Neural crest cell (in vitro differentiated cells): ENCODE results near the gene SMIM43. TPM values are rescaled to one million over a fixed set of nuclear protein-coding genes. Genes with fewer than 3 reads are reported as not detected.
A peak's percentile ranks its signal among the peaks of the same experiment; 100 is the strongest.
"Not testable (repeated sequence)": the region's sequence is repeated elsewhere in the genome, so short reads cannot be mapped to it uniquely, and the experiment has no call there.

Experiments
- DNase-seq: peaks from one replicate; pipeline ENCODE4 v3.0.0; 2021; ENCODE audit warnings: low read depth, mixed read lengths, low spot score
- H3K27ac Mint-ChIP-seq: one replicate; pipeline ENCODE4 v1.8.0; 2021; ENCODE audit warnings: mild to moderate bottlenecking, mixed read lengths; ENCODE audit not compliant: unreplicated experiment
- H3K27me3 Mint-ChIP-seq: 2 replicates; pipeline ENCODE4 v1.8.0; 2021; ENCODE audit warnings: low read depth, mild to moderate bottlenecking, mixed read lengths
- H3K36me3 Mint-ChIP-seq: 2 replicates; pipeline ENCODE4 v1.8.0; 2021; ENCODE audit warnings: low read depth, mild to moderate bottlenecking, mixed read lengths
- H3K4me1 Mint-ChIP-seq: 2 replicates; pipeline ENCODE4 v1.8.0; 2021; ENCODE audit warnings: mixed read lengths
- H3K4me3 Mint-ChIP-seq: one replicate; pipeline ENCODE4 v1.8.0; 2021; ENCODE audit warnings: mild to moderate bottlenecking, mixed read lengths
- H3K9me3 Mint-ChIP-seq: 2 replicates; pipeline ENCODE4 v1.8.0; 2021; ENCODE audit warnings: mixed read lengths
- total RNA-seq: library from RNA; stranded (reverse); gene quantifications from 2 replicates; pipeline ENCODE4 v1.2.1, GENCODE V29; 2021
- TF ChIP-seq, protein P1 (sequence below): fragments of 200-600 bp; sonication (generic); conservative IDR thresholded peaks from 2 replicates; pipeline ENCODE4 v1.5.0; 2021; ENCODE audit warnings: antibody characterized with exemption, mild to moderate bottlenecking

Gene SMIM43
- total RNA-seq, 1 donor from 2014 or later = 0.51 TPM

DNA sequence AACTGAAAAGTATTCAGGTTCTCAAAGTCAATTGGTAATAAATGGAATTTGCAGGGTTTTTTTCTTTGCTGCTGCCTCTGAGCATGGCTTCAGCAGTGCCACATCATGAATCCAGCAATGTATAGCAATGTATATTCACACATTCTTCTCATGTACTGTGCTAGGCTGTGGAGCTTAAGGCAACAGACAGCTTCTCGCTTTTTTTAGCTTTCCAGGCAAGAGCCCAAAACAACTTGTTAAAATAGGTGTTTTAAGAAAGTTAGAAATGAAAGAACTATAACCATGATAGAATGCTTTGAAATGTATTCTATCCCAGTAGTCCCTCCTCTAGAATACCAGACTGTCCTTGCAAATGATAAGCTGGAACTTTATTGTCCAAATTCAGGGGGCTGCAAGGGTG lies 30.4 kb downstream of the SMIM43 start:
- TF ChIP-seq, protein P1, sequence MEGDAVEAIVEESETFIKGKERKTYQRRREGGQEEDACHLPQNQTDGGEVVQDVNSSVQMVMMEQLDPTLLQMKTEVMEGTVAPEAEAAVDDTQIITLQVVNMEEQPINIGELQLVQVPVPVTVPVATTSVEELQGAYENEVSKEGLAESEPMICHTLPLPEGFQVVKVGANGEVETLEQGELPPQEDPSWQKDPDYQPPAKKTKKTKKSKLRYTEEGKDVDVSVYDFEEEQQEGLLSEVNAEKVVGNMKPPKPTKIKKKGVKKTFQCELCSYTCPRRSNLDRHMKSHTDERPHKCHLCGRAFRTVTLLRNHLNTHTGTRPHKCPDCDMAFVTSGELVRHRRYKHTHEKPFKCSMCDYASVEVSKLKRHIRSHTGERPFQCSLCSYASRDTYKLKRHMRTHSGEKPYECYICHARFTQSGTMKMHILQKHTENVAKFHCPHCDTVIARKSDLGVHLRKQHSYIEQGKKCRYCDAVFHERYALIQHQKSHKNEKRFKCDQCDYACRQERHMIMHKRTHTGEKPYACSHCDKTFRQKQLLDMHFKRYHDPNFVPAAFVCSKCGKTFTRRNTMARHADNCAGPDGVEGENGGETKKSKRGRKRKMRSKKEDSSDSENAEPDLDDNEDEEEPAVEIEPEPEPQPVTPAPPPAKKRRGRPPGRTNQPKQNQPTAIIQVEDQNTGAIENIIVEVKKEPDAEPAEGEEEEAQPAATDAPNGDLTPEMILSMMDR = no peak
- no peaks in the 10 kb centered on the region for H3K36me3 Mint-ChIP-seq

GRCh38 chr4:121733942-121734341 lies 31.0 kb downstream of the SMIM43 start:
- no peak for DNase-seq
- Mint-ChIP-seq H3K9me3 (no peaks in the 10 kb centered on the region), H3K4me3 (no peak overlapping the region), H3K4me1 (peaks cover 5% of the 10 kb centered on the region), H3K27ac (no peak overlapping the region), H3K36me3 (no peaks in the 10 kb centered on the region), H3K27me3 (no peaks in the 10 kb centered on the region)
- TF ChIP-seq, protein P1 = no peak

More for the DNA sequence above, 30.4 kb downstream of the SMIM43 start:
- H3K4me3 Mint-ChIP-seq = no peak overlapping the region
- no peaks in the 10 kb centered on the region for H3K9me3 Mint-ChIP-seq
- peaks cover 5% of the 10 kb centered on the region for H3K4me1 Mint-ChIP-seq
- no peaks in the 10 kb centered on the region for H3K27me3 Mint-ChIP-seq
- H3K27ac Mint-ChIP-seq = no peak overlapping the region
- DNase-seq = no peak

- H3K36me3 Mint-ChIP-seq, H3K4me3 Mint-ChIP-seq, H3K27ac Mint-ChIP-seq, H3K9me3 Mint-ChIP-seq, H3K27me3 Mint-ChIP-seq, DNase-seq: not testable (repeated sequence)
- H3K4me1 Mint-ChIP-seq = peaks cover 11% of the 10 kb centered on the region
These were observed 35.2 kb downstream of the SMIM43 start for GRCh38 chr4:121729753-121730152.

DNA sequence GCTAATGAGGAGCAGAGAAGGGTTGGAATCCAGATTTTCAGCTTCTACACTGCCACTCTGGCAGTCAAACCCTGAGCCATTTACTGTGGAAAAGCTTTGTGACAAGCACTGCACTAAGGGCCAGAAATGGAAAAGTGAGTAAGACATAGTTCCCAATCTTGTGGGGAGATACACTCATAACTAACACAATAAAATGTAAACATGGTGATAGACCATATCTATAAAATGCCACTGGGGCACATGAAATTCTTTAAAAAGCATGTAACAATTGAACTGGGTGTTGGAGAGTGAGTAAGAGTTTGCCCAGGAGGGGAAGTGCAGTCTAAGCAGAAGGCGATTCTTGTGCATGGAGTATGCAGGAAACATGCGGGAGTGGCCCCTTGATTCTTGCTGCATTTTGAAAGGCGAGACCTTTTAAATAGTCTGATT lies 36.2 kb downstream of the SMIM43 start:
- no peaks in the 10 kb centered on the region for H3K9me3 Mint-ChIP-seq
- no peak for DNase-seq
- no peak overlapping the region for H3K4me3 Mint-ChIP-seq
- no peaks in the 10 kb centered on the region for H3K36me3 Mint-ChIP-seq
- TF ChIP-seq, protein P1 = no peak
- H3K27me3 Mint-ChIP-seq = no peaks in the 10 kb centered on the region
- H3K27ac Mint-ChIP-seq = no peak overlapping the region
- H3K4me1 Mint-ChIP-seq = peaks cover 11% of the 10 kb centered on the region

DNA sequence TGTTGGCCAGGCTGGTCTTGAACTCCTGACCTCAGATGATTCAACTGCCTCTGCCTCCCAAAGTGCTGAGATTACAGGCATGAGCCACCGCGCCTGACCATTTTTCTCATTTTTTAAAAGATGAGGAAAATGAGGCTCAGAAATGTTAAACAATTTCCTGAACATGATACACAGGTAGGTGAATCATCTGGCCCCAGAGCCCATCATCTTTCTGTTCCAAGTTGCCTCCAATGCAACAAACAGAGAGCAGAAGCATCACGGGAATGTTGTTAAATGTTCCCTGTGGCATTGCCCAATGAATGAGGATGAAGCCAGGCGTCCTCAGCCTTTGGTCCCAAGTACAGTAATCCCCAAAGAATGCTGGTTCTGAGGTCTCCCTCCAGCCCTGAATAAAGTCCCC lies 36.9 kb downstream of the SMIM43 start:
- no peak overlapping the region for H3K4me3 Mint-ChIP-seq
- TF ChIP-seq, protein P1 = no peak
- no peaks in the 10 kb centered on the region for H3K27me3 Mint-ChIP-seq
- no peaks in the 10 kb centered on the region for H3K36me3 Mint-ChIP-seq
- peaks cover 11% of the 10 kb centered on the region for H3K4me1 Mint-ChIP-seq
- no peak for DNase-seq
- no peaks in the 10 kb centered on the region for H3K9me3 Mint-ChIP-seq
- H3K27ac Mint-ChIP-seq = no peak overlapping the region

DNA sequence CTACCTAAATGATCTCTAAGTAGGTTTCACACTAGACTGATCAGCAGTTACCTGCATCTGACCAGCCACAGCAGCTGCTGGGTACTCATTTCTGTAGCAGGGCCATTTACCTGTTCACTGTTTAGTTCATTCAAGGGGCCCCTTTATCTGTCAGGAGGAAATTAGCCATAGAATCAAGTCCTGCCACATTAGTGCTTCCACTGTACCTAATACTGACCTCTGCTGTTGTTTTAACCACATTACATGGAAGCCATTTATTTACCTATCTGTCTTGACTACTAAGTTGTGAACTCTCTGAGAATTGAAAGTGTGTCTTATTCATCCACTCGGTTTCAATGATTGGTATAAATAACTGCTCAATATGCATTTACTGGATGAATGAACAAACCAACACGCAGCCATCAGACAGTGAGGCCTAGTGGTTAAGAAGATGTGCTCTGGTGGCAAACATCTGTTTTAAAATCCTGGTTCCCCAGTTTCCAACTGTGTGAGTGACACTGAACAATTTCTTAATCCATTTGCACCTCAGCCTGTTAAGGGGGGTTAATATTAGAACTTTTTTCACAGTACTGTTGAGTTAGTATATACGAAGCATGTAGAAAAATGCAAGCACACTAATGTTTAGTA lies 38.2 kb downstream of the SMIM43 start:
- H3K4me3 Mint-ChIP-seq = no peak overlapping the region

More for the DNA sequence above, 38.2 kb downstream of the SMIM43 start:
- Mint-ChIP-seq H3K4me1 (peaks cover 6% of the 10 kb centered on the region), H3K36me3 (no peaks in the 10 kb centered on the region), H3K9me3 (no peaks in the 10 kb centered on the region), H3K27me3 (no peaks in the 10 kb centered on the region), H3K27ac (no peak overlapping the region)
- TF ChIP-seq, protein P1 = peak; percentile 71
- no peak for DNase-seq
